Stimulated activated CD8-positive, alpha-beta memory T cell treated with anti-CD3 and anti-CD28 coated beads, Interleukin-7, amount 100 ng/mL, for 1 hour (primary cell): Measurements from ENCODE around the gene FBXO2.
A peak's percentile ranks its signal among the peaks of the same experiment; 100 is the strongest.

Experiments
- DNase-seq, 2 donors: peaks; one replicate each; pipeline ENCODE4 v3.0.0-alpha.2; 2020; ENCODE audit warnings: low read depth in 2 of 2

FBXO2 gene

GRCh38 chr1:11682287-11682771 lies 28.1 kb upstream of the FBXO2 start:
- no peak for DNase-seq

- peak; percentile 77 to 79 for DNase-seq
Observed at GRCh38 chr1:11681071-11681771, 27.0 kb upstream of the FBXO2 start, which contains the start of gene MAD2L2. TSS of gene MAD2L2 (minus strand) at chr1:11681148. CDS start at chr1:11680601, 547 bp downstream.

DNA sequence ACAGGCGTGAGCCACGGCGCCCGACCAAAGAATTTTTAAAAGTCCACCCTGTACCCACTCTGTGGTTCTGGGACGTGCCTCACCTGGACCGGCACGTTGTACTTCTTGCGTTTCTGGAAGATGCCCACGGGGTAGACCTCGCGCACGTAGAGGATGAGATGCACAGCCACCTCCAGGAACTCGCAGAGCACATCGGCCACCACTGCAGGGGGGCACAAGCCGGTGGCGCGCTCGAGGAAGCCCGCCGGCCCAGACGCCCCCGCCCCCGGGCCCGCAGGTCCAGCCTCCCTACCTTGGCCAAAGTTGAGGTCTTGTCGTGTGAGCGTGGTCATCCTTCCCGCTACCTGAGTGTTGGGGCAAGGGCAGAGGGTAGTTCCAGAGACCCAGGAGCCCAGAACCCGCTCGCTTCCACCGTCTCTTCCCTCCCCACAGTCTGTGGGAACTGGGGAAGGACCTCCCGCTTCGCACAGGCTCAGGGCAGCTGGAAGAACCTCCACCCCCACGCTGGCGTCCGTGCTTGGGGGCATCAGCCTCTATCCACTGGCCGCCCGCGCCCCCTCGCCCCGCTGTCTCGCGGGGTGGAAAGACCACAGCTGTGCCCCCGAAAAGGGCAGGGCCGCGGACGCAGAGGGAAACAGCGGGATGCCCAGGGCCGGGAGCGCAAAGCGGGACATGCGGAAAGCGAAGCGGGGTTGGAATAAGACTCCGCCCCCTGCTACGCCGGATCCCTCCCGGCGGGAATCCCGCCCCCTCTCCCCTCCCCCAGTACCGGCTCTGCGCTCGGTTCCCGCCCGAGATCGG lies 26.2 kb upstream of the FBXO2 start:
- DNase-seq = no peak

DNA sequence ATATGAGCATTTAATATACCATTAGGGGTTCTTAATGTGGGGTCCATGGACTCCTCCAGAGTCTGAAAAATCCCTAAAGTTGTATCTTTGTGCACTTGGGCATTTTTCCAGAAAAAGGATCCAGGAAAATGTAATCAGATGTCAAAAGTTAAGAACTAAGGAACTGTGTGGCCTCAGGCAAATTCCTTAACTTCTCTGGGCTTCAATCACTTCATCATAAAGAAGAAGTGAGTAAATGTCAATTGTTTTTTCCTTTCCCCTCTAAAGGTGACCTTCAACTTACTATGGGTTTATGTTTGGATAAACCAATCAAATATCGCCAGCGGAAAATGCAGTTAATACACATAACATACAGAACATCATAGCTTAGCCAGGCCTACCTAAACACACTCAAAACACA lies 24.2 kb upstream of the FBXO2 start:
- no peak for DNase-seq

DNA sequence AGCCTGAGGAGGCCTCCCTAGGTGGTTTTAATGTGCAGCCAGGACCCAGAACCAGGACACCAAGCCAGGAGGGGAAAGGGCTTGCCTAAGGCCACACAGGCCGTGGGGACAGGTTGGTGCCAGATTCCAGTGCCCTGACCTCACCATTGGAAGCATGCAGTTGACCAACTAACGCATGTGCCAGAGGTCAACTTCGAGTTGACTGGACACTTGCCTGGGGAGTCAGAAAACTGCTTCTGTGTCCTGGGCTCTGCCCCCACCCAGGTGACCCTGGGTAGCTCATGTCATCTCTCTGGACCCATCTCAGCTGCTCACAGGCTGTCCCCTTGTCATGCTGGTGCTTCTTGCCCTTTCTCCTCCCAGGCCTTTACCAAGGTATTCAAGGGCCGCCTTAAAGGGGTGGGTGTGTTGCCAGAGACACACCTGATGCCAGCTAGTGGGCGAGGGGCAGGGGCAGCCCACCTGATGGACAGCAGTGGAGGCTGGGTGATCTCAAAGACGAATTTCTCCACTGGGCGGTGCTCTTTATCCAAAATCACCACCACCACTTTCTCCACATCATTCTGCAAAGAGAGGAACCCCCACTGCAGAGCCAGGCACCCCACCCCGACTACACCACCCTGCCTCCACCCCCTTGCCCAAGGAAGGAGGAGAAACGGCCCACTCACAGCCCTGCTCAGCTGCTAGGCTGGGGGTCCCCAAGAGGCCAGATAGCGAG lies 22.3 kb upstream of the FBXO2 start:
- no peak for DNase-seq

DNA sequence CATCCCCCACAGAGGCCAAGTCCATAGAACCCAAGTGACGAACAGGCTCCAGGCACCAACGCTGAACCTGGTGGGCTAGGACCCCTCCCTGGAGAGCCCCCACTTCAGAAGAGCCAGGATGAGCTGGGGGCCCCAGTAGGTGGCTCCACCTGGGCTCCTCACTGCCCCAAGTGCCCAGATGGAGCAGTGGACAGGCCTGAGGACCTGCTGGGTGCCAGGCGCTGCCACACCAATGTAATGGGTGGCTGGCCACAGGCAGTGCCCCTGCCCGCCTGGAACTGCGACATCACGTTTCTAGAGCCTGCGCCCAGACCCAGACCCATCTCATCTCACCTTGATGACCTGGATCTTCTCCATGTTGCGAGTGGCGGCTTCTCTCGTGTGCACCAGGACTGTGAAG lies 21.1 kb upstream of the FBXO2 start:
- DNase-seq = no peak

DNA sequence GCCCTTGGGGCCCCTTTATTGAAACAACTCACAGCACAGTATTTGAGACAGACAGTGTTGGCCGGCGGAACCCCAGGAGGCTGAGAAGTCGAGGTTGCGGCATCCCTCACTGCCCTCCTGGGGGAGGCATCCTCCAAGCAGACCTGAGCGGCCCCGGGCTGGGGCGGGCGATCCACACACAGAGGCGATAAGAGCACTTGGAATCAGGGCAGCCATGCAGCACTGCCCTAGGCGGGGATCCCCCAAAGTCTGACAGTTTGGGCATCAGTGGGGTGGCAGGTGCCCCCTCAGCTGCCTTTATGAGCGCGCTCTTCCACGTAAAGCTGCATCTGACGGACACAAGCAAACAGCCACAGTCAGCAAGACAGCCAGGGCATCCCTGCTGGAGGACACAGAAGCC lies 20.3 kb upstream of the FBXO2 start:
- no peak for DNase-seq

DNA sequence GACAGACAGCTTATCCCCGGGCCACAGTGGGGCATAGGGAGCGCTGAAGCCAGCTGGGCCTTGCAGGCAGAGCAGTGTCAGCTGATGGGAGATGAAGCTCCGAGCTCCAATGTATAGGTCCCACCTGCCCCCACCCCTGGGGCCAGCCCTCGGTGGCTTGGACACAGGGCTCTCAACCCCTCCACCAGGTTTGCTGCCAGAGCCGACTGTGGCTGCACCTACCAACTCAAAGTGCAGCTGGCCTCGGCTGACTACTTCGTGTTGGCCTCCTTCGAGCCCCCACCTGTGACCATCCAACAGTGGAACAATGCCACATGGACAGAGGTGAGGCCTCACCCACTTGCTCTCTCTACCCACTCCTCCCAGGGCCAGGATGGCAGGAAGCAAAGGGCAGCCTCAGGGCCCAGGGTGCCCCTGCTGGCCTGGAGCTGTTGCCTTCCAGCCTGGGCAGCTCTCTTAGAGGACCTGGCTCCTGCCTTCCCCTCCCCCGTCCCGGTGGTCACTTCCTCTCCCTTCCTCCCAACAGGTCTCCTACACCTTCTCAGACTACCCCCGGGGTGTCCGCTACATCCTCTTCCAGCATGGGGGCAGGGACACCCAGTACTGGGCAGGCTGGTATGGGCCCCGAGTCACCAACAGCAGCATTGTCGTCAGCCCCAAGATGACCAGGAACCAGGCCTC lies 19.0 kb upstream of the FBXO2 start:
- DNase-seq = no peak

GRCh38 chr1:11671544-11672286 lies 17.5 kb upstream of the FBXO2 start:
- no peak for DNase-seq

DNA sequence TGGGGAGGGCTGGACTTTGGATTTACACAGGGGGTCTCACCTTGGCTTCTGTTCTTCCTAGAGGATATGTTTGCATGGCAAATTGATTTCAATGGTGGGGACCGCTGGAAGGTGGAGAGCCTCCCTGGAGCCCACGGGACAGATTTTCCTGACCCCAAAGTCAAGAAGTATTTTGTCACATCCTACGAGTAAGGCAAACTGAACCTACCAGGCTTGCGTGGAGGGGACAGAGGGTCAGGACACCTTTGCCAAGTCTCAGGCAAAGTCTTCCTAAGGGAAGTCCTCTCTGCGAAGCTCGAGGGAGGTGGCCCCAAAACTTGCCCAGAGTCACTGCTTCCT lies 16.9 kb upstream of the FBXO2 start:
- no peak for DNase-seq

GRCh38 chr1:11670747-11671146 lies 16.5 kb upstream of the FBXO2 start:
- DNase-seq = no peak

DNA sequence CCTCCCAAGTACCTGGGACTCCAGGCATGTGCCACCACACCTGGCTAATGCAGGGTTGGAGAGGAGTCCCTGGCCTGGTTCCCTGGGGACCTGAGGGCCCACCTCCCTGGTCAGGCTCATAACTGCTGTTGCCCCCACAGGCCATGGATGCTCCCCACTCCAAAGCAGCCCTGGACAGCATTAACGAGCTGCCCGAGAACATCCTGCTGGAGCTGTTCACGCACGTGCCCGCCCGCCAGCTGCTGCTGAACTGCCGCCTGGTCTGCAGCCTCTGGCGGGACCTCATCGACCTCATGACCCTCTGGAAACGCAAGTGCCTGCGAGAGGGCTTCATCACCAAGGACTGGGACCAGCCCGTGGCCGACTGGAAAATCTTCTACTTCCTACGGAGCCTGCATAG lies 14.3 kb upstream of the FBXO2 start:
- no peak for DNase-seq

GRCh38 chr1:11664336-11665065 lies 10.3 kb upstream of the FBXO2 start:
- DNase-seq = peak in 1 of 2 donors; percentile 40

DNA sequence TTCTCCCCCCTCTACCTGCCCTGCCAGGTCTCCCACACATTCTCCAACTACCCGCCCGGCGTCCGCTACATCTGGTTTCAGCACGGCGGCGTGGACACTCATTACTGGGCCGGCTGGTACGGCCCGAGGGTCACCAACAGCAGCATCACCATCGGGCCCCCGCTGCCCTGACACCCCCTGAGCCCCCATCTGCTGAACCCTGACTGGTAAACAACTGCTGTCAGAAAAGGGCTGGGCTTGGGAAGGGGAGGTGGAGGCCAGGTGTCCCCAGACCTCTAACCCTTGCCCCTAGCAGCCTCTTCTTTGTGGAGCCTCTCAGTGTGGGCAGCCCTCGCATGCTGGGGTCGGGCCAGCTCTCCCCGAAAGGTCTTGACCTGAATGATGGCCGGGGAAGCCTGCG lies 6.9 kb upstream of the FBXO2 start:
- no peak for DNase-seq

- DNase-seq = no peak
Observed at GRCh38 chr1:11659748-11660147, 5.5 kb upstream of the FBXO2 start.

DNA sequence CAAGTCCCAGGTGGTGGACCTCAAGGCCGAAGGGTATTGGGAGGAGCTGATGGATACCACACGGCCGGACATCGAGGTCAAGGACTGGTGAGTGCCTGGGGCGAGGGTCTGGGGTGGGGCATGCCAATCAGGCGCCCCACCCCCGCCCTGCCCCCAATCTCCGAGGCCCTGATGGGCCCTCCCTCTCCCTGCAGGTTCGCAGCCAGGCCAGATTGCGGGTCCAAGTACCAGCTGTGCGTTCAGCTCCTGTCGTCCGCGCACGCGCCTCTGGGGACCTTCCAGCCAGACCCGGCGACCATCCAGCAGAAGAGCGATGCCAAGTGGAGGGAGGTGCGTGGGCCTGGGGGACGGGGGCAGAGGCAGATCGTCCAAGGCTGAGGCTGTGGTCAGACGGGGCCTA lies 4.3 kb upstream of the FBXO2 start:
- DNase-seq = no peak

GRCh38 chr1:11657654-11658053 lies 3.4 kb upstream of the FBXO2 start:
- no peak for DNase-seq

DNA sequence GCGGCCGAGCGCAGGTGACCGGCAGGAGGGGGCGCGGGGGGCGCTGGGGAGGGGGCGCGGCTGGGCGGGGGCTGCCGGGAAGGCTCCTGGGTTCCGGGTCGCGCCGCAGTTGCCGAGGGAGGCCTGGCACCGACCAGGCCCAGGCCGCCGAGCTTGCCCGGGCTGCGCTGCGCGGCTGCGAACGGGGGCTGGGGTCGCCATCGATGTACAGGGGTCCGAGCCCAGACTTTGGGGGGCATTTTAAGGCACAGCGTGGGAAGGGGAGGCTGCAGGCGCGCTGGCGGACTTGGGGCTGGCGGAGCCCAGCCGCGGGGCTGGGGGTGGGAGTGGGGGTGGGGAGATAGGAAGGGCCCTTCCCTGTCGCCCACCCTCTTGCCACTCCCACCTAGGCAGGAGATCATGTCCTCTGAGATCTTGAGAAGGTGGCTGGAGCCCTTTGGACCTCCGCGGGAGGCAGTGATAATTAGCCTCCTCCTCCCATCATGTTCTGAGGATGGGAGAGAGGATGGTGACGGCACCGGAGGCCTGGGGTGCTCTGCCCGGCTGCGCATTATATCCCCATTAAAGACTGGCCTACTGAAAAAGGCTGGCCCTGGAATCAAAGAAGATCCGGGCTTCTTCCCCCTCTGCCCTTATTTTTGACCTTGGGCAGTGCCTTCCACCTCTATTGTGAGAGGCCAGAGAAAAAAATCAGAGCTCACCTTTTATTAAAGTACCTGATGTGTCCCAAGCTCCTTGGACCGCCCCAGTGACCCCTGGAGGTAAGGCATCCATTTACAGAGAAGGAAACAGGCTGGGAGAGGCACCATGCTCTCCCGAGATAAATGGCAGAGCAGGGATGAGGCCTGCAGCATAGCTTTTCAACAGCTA lies 945 bp upstream of the FBXO2 start:
- DNase-seq = no peak

DNA sequence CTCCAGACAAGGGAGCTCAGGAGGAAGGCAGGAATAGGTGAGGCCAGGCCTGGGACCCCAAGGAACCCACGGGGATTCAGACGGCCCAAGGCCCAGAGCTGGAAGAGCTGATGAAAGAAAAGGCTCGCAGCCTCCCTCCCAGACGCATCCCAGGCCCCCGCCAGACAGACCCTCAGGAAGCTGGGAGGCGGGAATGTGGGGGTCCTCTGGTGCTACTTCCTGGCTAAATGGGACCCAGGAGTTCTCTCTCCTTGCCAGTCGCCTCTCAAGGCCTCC lies 430 bp downstream of the FBXO2 start:
- DNase-seq = no peak
